HepG2 (cell line): ENCODE measurements around the gene SUOX. TPM values are rescaled to one million over a fixed set of nuclear protein-coding genes. Genes with fewer than 3 reads are reported as not detected.

Source experiments
- E2F5 ChIP-seq: sonication (generic); formaldehyde crosslinking; conservative IDR thresholded peaks from 2 replicates; pipeline ENCODE4 v1.4.0; 2020; ENCODE audit warnings: missing genetic modification reagents
- EHMT2 ChIP-seq: fragments of 200-600 bp; sonication (generic); IDR thresholded peaks from 2 replicates; pipeline ENCODE4 v1.7.0; 2017; ENCODE audit warnings: antibody characterized with exemption, low read depth, low read length, borderline replicate concordance
- ETV5 ChIP-seq: IDR thresholded peaks from 2 replicates; pipeline ENCODE4 v1.6.1; 2018; ENCODE audit warnings: missing biosample characterization, missing genetic modification reagents, inconsistent platforms, borderline replicate concordance
- FOXJ3 ChIP-seq: sonication (generic); formaldehyde crosslinking; IDR thresholded peaks from 2 replicates; pipeline ENCODE4 v1.4.0; 2020; ENCODE audit warnings: missing genetic modification reagents, mild to moderate bottlenecking, borderline replicate concordance
- HMG20B ChIP-seq: conservative IDR thresholded peaks from 2 replicates; pipeline ENCODE4 v1.6.1; 2016; ENCODE audit warnings: missing genetic modification reagents, missing compliant biosample characterization
- HOXA9 ChIP-seq: sonication (generic); formaldehyde crosslinking; IDR thresholded peaks from 2 replicates; pipeline ENCODE4 v1.8.1; 2022; ENCODE audit warnings: missing genetic modification reagents, mild to moderate bottlenecking, moderate library complexity, borderline replicate concordance
- KAT7 ChIP-seq: IDR thresholded peaks from 2 replicates; pipeline ENCODE4 v1.6.1; 2018; ENCODE audit warnings: borderline replicate concordance, missing compliant biosample characterization
- MED13 ChIP-seq: sonication (generic); formaldehyde crosslinking; IDR thresholded peaks from 2 replicates; pipeline ENCODE4 v1.5.0; 2020; ENCODE audit warnings: missing genetic modification reagents
- SSRP1 ChIP-seq: IDR thresholded peaks from 2 replicates; pipeline ENCODE4 v1.6.1; 2016; ENCODE audit warnings: control low read depth
- ZIK1 ChIP-seq: sonication (generic); formaldehyde crosslinking; IDR thresholded peaks from 2 replicates; pipeline ENCODE4 v1.5.0; 2020; ENCODE audit warnings: mild to moderate bottlenecking, low read depth, missing genetic modification reagents, borderline replicate concordance
- ZNF264 ChIP-seq: sonication (generic); formaldehyde crosslinking; IDR thresholded peaks from 2 replicates; pipeline ENCODE4 v1.4.0; 2020; ENCODE audit warnings: missing genetic modification reagents
- ZNF335 ChIP-seq: sonication (generic); formaldehyde crosslinking; IDR thresholded peaks from 2 replicates; pipeline ENCODE4 v1.4.0; 2020; ENCODE audit warnings: missing genetic modification reagents
- ZNF431 ChIP-seq: sonication (generic); formaldehyde crosslinking; IDR thresholded peaks from 2 replicates; pipeline ENCODE4 v1.9.0; 2022; ENCODE audit warnings: missing genetic modification reagents, low read depth, mild to moderate bottlenecking, borderline replicate concordance
- ZNF547 ChIP-seq: sonication (generic); formaldehyde crosslinking; IDR thresholded peaks from 2 replicates; pipeline ENCODE4 v1.5.1; 2020; ENCODE audit warnings: mild to moderate bottlenecking, missing genetic modification reagents
- ZNF550 ChIP-seq: sonication (generic); formaldehyde crosslinking; IDR thresholded peaks from 2 replicates; pipeline ENCODE4 v1.4.0; 2020; ENCODE audit warnings: mild to moderate bottlenecking, missing genetic modification reagents, borderline replicate concordance
- ZNF883 ChIP-seq: sonication (generic); formaldehyde crosslinking; IDR thresholded peaks from 2 replicates; pipeline ENCODE4 v1.5.1; 2020; ENCODE audit warnings: mild to moderate bottlenecking, missing genetic modification reagents; ENCODE audit errors: not compliant biosample characterization
- ZXDC ChIP-seq: sonication (generic); formaldehyde crosslinking; IDR thresholded peaks from 2 replicates; pipeline ENCODE4 v1.5.0; 2020; ENCODE audit warnings: mild to moderate bottlenecking, missing genetic modification reagents
- polyA plus RNA-seq, 8 experiments: library from polyadenylated mRNA; depleted of rRNA in 3 of 8; stranded (reverse) in 7 of 8; unstranded in 1 of 8; fragments of >200 nt; fragmentation: Illumina TruSeq in 4 of 8; extraction: Trizol in 4 of 8; gene quantifications; 2 replicates each; pipeline versions ENCODE4 v1.2.1 to v1.2.3, GENCODE V29; 2011 to 2016; ENCODE audit warnings: low read depth in 4 of 8, missing spikeins in 1 of 8, mixed read lengths in 1 of 8; ENCODE audit not compliant: insufficient read depth in 1 of 8
- total RNA-seq, 5 experiments: library from RNA; depleted of rRNA; stranded (reverse); fragments of >200 nt; fragmentation: Illumina TruSeq; extraction: Trizol; gene quantifications; 2 replicates each; pipeline ENCODE4 v1.2.3, GENCODE V29; 2016; ENCODE audit warnings: low read depth in 1 of 5
- TF ChIP-seq, protein P1 (sequence below): sonication (generic); formaldehyde crosslinking; IDR thresholded peaks from 2 replicates; pipeline ENCODE4 v1.4.0; 2020; ENCODE audit warnings: missing genetic modification reagents, borderline replicate concordance
- TF ChIP-seq, protein P2 (sequence below): sonication (generic); formaldehyde crosslinking; IDR thresholded peaks from 2 replicates; pipeline ENCODE4 v1.4.0; 2020; ENCODE audit warnings: missing genetic modification reagents, borderline replicate concordance
- TF ChIP-seq, protein P3 (sequence below): IDR thresholded peaks from 2 replicates; pipeline ENCODE4 v1.6.1; 2016; ENCODE audit warnings: mild to moderate bottlenecking

The SUOX gene
- total and polyA plus RNA-seq, 2 of the 13 experiments (the other 11 are each of a cell fraction or from before 2014, with no cell fraction given), result 23.9 to 25.9 TPM

DNA sequence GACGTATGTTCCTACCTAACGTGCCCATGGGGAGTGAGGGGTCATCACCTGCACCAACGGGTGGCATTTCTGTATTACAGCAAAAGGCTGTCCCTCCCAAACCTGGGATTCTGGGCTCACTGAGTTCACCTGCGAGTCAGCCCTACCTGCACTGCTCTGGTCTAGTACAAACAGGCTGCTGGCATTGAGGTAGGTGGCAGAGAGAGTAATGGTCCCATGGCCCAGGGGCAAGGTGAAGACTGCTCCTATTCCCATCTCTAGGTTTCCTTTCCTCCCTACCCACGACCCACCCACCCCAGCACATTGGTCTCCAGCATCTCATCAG, 421 bp downstream of the SUOX start (continued):
- peak; percentile 64; the same call in 1 of the 2 replicates for TF ChIP-seq KAT7 (CRISPR knock-in tag)
- TF ChIP-seq E2F5, result no peak
- TF ChIP-seq, protein P1, sequence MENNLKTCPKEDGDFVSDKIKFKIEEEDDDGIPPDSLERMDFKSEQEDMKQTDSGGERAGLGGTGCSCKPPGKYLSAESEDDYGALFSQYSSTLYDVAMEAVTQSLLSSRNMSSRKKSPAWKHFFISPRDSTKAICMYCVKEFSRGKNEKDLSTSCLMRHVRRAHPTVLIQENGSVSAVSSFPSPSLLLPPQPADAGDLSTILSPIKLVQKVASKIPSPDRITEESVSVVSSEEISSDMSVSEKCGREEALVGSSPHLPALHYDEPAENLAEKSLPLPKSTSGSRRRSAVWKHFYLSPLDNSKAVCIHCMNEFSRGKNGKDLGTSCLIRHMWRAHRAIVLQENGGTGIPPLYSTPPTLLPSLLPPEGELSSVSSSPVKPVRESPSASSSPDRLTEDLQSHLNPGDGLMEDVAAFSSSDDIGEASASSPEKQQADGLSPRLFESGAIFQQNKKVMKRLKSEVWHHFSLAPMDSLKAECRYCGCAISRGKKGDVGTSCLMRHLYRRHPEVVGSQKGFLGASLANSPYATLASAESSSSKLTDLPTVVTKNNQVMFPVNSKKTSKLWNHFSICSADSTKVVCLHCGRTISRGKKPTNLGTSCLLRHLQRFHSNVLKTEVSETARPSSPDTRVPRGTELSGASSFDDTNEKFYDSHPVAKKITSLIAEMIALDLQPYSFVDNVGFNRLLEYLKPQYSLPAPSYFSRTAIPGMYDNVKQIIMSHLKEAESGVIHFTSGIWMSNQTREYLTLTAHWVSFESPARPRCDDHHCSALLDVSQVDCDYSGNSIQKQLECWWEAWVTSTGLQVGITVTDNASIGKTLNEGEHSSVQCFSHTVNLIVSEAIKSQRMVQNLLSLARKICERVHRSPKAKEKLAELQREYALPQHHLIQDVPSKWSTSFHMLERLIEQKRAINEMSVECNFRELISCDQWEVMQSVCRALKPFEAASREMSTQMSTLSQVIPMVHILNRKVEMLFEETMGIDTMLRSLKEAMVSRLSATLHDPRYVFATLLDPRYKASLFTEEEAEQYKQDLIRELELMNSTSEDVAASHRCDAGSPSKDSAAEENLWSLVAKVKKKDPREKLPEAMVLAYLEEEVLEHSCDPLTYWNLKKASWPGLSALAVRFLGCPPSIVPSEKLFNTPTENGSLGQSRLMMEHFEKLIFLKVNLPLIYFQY, result no peak
- TF ChIP-seq ZNF547 (CRISPR knock-in tag), result no peak
- TF ChIP-seq MED13, result no peak
- TF ChIP-seq ETV5 (CRISPR knock-in tag), result no peak
- peak; percentile 19 for TF ChIP-seq ZNF883 (CRISPR knock-in tag)
- TF ChIP-seq SSRP1 (CRISPR knock-in tag), result no peak
- TF ChIP-seq, protein P2, sequence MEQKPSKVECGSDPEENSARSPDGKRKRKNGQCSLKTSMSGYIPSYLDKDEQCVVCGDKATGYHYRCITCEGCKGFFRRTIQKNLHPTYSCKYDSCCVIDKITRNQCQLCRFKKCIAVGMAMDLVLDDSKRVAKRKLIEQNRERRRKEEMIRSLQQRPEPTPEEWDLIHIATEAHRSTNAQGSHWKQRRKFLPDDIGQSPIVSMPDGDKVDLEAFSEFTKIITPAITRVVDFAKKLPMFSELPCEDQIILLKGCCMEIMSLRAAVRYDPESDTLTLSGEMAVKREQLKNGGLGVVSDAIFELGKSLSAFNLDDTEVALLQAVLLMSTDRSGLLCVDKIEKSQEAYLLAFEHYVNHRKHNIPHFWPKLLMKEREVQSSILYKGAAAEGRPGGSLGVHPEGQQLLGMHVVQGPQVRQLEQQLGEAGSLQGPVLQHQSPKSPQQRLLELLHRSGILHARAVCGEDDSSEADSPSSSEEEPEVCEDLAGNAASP (CRISPR knock-in tag), result no peak
- no peak for TF ChIP-seq ZNF431 (CRISPR knock-in tag)
- TF ChIP-seq HOXA9, result no peak
- TF ChIP-seq, protein P3, sequence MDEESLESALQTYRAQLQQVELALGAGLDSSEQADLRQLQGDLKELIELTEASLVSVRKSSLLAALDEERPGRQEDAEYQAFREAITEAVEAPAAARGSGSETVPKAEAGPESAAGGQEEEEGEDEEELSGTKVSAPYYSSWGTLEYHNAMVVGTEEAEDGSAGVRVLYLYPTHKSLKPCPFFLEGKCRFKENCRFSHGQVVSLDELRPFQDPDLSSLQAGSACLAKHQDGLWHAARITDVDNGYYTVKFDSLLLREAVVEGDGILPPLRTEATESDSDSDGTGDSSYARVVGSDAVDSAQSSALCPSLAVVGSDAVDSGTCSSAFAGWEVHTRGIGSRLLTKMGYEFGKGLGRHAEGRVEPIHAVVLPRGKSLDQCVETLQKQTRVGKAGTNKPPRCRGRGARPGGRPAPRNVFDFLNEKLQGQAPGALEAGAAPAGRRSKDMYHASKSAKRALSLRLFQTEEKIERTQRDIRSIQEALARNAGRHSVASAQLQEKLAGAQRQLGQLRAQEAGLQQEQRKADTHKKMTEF (CRISPR knock-in tag), result no peak
- no peak for TF ChIP-seq ZNF335
- TF ChIP-seq EHMT2, result no peak
- no peak for TF ChIP-seq FOXJ3 (CRISPR knock-in tag)
- no peak for TF ChIP-seq HMG20B
- no peak for TF ChIP-seq ZIK1
- no peak for TF ChIP-seq ZNF550 (CRISPR knock-in tag)
- no peak for TF ChIP-seq ZNF264 (CRISPR knock-in tag)
- TF ChIP-seq ZXDC (CRISPR knock-in tag), result no peak
